Measurements from ENCODE around the gene NPBWR2.

Gene NPBWR2

DNA sequence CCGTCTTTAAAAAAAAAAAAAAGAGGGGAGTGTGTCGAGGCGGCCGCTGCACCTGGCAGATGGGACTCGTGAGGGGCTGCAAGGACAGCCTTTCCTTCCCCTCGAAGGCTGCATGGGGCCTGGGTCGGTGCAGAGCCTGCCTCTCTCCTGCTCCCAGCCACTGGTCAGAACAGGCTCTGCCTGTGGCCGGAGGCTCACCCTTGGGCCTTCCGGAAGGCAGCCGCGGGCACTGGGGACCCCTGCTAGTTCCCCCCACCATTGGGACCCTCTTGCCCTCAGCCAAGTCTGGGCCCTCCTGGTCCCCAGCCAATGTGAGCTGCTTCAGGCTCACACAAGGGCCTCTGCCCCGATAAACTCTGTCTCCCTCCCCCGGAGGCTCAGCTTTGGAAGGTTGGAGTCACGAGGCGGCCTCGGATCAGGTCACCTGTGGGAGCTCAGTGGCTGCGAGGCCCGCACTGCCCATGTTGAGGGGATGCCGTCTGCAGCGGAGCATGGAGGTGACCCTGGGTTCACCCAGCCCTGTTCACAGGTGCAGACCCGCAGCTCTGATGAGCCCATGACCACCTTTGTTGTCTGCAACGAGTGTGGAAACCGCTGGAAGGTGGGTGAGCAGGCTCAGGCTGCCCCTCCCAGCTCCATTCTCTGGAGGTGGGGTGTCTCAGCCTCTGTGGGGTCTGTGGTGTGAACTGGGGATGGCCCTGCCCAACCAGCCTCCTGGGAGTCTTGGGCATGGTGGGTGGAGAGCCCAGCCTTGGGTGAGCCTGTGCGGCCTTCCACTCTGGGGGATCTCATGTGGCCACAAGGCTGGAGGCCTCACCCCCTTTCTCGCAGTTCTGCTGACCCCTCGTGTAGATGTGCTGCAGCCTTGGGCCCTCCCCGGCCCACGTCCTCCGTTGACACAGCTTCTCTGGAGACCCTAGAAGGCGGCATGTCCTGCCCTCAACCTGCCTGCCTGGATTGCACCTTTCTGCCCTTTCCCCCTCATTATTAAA lies 35.7 kb downstream of the NPBWR2 start:
- DNase-seq (ENCODE audit: low spot score), result no peak

DNA sequence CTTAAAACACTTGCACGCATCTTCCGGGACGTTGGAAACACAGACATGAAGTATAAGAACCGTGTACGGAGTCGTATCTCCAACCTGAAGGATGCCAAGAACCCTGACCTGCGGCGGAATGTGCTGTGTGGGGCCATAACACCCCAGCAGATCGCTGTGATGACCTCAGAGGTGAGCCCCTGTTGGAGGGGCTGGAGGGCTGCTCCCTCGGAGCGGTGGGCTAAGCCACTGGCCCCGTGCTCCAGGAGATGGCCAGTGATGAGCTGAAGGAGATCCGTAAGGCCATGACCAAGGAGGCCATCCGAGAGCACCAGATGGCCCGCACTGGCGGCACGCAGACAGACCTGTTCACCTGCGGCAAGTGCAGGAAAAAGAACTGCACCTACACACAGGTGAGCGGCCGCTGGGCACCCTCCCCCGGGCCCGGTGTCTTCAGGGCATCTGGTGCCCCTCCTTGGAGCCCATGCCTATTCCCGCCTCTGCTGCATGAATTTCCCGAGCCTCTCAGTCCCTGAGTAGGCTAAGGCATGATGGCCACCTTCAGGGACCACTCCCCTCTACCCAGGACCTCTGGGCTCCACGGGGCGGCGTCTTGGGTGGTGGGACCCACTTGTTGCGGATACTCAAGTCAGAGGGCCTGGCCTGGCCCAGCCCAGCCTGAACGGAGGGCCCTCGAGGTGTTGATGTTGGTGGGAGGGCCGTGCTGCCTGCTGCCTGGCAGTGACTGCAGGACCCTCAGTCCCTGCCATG lies 36.9 kb downstream of the NPBWR2 start:
- no peak for DNase-seq (ENCODE audit: low spot score)

DNA sequence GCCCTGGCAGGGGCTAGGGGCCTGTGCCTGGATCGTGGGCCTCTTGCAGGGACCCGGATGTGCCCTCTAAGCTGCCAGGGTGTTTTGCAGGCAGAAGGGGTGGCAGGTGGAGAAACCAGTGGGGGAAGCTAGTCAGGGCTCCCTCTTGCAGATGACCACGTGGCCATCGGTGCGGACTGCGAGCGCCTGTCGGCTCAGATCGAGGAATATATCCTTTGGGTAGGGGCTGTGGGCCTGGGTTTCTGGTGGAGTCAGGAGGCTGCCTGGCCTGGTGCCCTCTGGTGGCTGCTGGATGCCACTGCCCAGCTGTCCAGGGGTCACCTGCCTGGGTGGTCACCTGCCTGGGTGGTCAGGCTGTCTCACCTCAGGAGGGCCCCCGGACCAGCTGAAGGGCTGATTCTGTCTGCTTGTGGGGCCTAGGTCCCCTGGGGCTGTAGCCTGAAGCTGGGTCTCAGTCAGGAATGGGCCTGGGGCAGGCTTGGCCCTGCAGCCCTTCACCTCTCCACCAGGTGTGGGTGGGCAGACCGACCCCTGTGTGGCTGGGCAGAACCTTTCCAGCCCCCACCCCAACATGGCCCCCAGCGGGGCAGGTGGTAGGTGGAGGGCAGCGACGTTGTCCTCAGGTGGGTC lies 37.6 kb downstream of the NPBWR2 start:
- DNase-seq (ENCODE audit: low spot score), result peak; percentile 72

DNA sequence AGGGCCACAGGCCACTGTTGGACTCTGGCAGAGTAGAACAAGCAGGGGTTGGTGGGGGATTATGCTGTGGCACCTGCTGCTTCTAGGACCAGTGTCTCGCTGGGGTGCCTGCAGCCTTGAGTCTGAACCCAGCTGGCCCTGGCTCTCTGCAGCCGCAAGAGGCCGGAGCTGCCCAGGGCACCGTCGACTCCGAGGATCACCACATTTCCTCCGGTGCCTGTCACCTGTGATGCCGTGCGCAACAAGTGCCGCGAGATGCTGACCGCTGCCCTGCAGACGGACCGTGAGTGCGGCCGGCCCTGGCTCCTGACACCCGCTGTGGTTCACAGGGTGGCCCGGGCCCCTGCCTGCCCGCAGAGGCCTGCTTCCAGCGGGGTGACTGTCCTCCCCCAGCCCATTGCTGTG lies 38.2 kb downstream of the NPBWR2 start:
- DNase-seq (ENCODE audit: low spot score), result no peak

DNA sequence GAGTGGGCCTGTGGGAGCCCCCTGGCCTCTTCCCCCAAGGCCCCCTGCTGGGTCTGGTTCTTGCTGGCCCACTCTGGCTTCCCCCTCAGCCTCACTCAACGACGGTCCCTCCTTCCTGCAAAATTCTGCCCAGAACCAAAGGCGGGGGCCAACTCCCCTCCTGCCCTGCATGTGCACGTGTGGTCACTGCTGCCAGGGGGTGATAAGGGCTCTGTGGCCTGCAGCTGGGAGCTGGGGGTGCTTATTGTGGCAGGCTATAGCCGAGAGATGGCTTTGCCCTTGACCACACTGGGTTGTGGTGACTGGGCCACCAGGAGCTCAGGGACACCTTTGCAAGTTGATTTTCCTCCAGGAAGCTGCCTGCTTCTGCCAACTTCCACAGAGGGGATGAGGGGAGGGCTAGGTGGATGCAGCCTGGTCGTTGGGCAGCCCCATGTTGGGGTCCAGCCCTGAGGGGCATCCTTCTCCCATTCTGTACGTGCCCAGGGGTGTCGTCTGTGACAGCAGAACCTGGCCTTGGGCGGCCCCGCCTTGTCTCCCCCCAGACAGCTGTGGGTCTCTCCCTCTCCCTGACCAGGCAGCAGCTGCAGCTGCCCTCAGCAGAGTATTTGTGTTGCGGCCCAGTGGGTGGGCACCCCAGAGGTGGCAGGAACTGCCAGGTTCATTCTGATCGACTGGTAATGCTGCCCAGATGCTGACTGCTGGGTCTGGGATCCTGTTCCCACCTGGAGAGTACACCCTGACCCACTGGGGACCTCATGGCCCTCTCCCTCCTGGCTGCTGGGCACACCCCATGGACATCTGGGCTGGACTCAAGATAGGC lies 38.8 kb downstream of the NPBWR2 start:
- no peak for DNase-seq (ENCODE audit: low spot score)

DNA sequence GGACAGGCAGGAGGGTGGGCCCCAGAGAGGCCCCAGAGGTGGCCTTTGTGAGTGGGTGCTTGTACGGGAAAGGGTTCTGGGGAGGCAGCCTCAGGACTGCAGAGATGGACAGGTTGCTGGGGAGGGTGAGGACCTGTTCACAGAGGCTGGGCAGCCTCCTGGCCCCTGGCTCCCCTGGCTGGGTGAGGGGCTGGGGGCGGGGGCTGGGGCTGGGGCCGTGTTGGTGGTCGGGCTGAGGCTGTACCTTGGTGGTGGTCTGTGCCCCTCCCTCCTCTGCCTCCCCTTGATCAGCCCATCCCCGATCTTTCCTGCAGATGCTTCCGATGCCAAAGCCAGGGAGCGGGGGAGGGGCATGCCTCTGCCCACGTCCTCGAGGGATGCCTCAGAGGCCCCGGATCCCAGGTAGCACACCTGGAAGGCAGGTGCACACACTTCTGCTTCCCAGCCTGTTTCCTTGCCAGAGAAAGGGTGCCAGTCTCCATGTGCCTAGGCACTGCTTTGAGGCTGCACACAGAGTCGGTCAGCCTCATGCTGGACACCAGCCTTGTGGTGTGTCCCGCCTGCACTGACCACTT lies 39.5 kb downstream of the NPBWR2 start:
- no peak for DNase-seq (ENCODE audit: low spot score)

DNA sequence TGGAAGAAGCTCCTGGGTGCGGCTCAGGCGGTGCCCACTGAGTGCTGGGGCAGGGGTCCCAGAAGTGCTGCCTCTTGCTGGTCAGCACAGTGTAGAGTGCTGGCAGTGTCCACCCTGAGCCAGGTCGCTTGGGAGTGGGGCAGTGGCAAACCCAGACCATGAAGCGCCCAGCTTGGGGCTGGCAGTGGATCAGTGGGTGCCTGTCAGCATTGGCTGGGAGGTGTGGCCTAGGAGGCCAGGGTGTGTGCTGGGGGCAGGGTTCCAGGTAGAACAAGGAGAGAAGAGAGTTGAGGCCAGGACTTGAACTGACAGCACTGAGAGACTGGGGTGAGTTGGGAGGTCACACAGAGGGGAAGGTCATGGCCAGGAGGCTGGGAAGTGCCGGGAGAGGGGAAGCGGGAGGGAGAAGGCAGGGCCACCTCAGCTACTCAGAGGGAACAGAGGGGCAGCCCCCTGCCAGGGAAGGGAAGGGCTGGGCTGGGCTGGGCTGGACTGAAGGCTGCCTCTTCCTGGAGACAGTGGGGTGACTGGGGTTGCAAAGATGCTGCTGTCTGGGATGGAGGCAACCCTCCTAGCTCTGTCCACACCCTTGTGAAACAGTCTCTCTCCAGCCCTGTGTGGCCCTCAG lies 40.2 kb downstream of the NPBWR2 start:
- no peak for DNase-seq (ENCODE audit: low spot score)

DNA sequence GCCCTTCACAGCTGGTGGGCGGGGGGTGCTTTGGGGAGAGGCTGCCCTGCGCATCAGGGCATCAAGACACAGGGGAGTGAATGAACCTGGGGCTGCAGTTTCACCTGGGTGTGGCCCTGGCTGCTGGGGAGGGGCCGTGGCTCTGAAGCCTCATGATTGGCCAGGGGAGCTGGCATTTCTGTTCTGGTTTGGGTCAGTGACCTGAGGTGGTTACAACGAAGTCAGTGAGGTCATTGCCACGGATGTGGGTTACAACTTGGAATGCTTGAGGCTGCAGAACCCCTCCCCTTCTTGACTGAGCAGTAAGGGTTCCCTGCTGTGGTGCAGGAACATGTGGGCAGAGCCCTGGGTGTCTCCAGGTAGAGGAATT lies 41.4 kb downstream of the NPBWR2 start:
- DNase-seq (ENCODE audit: low spot score), result no peak

DNA sequence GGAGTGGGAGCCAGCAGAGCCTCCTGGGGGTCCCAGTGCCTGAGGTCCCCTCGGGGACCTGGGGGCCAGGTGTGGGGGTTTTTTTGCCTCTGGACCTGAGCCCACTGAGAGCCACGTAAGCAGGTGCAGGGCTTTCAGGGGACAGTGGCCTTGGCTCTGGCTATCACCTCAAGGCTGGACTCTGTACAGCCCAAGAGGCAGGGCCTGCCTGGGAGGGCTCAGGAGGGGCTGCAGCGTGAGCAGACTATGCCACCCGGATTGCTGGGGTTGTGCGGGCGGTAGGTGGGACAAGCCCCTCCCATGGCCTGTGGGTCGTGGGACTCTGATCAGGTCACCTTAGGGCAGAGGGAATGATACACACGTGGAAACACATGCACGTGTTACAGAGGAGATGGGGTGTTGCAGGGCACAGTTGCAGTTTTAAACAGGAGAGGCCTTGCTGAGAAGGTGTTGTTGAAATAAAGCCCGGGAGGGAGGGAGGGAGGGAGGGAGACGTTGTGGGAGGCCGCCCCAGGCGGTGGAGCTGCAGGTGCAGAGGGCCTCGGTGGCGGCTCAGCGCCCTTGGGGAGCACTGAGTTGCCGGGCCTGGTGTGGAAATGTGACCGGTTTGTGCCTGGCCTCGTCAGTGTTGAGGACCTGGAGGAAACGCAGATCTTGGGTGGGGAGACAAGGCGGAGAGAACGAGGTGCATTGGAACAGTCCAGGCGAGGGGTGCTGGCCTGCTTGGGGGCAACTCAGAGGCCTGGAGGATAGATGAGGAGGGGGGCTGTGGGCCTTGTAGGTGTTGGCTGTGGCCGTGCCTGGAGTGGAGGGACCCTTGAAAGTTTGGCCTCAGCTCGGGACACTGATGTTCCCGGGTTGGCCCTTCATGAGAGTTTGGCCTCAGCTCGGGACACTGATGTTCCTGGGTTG lies 42.0 kb downstream of the NPBWR2 start:
- no peak for DNase-seq (ENCODE audit: low spot score)

DNA sequence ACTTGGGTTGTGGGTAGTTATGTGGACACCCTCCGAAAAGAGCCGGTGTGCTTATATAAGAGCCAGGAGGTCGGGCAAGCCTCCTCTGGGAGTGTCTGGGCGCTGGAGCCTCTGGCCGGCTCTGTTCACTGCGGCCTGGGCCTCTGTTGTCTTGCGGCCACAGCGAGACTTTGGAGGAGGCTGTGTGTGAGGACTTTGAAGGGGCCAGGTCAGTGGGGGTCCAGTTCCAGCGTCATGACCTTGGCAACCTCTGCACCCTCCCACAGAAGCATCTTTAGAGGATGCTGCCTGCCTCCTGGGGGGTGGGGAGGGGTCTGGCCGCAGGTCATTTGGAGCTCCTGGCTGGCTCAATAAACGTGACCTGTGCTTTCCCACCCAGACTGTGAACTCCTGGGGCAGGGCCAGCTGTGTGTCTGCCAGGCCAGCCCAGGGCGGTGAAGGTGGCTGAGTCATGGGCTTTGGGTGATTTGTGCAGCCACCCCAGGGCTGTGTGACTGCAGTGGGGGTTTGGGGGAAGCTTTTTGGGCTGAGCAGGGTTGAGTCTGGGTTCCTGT lies 43.1 kb downstream of the NPBWR2 start:
- DNase-seq (ENCODE audit: low spot score), result no peak

DNA sequence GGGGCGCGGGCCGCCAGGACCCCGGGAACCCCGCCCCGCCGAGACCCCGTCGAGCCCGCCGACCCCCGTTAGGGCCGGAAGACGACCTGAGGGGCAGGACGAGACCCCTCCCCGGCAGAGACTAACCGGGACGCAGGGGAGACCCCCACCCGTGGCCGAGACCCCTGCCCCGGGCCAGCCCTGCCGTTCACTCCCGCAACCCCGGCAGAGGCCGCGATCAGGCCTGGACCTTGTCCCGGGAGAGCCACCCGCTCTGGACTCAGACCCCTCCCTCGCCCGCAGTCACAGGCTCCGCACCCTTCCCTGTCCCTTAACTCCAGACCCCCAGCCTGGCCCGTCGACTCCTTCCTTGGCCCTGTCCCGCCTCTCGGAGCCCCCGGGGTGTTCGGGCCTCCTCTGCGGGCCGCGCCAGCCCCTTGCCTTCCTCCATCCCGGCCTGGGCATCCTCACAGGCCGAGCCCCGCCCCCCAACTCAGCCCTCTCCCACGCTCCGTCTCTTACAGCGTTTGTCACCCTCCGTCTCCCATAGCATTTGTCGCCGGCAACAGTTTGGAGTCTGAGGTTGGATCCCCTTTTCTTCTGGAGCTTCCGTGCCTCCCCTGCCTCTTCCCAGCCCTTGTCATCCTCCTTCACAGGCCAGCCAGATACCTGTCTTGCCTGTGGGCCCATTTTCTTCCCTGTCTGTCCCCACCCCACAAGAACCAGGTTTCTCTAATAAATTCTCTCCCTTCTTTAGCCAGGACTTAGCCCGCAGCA lies 43.8 kb downstream of the NPBWR2 start:
- no peak for DNase-seq (ENCODE audit: low spot score)

DNA sequence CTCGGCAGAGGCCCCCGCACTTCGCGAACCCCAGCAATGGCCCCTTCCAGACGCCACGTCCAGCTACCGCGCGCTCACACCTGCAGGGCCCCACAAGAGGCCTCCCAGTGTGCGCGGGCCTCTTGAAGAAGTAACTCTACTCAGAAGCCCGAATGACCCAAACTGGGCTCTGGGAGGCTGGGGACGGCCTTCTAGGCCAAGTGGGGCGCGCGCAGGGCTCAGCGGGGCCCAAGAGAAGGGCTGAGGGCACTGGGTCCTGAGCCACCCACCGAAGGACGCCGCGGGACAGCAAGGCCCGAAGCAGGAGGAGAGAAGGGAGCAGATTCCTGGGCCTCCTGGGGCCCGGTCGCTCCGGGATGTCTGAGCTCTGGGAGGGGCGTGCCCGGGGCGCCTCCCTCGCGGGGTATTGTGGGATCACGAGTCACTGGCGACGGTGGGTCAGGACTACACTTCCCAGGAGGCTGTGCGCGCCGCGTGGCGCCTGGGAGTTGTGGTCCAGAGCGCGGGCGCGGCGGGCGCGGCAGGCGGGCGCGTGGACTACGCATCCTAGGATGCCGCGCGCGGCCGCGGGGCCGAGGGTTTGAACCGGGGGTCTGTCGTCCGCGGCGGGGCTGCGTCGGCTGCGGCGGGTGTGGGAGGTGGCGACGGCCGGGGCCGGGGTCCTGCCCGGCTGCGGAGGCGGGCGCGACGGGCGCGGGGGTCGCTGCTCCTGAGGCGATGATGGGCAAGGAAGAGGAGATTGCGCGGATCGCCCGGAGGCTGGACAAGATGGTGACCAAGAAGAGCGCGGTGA lies 44.6 kb downstream of the NPBWR2 start, which contains the start of gene TCEA2:
Gene TCEA2, plus strand, starts transcription at position 603 of the 793 bp plus-strand sequence. Its CDS starts 115 bp downstream, at position 718.
- peak; percentile 99 for DNase-seq (ENCODE audit: low spot score)

DNA sequence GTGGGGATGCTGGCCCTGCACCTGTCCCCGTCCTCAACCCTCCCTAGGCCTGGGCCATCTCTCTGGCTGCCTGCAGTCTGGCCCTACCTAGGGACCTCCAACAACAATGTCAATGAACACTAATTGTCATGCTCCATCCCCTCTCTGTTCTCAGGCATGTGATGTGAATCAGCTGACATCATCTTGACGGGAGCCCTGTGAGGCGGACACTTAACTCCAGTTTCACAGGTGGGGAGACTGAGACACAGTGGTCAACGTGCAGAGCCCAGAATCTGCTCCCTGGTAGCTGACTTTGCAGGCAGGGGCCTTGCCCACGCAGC lies 45.1 kb downstream of the NPBWR2 start:
- no peak for DNase-seq (ENCODE audit: low spot score)

DNA sequence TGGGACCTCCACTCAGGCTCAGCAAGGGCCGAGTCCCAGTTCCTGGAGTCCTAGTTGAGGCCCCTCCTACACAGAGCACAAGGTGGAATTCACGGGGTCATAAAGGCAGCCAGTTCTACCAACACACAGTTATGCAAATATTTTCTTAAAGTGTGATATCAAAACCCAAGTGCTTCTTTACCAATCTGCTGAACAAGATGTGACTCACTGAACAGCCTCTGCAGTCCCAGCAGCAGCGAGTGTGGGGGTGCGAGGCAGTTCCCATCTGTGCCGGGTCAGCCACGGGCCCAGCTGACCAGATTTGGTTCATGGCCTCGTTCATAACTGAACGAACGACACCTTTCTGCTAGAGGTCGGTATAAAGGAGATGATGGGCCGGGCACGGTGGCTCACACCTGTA lies 48.8 kb downstream of the NPBWR2 start:
- no peak for DNase-seq (ENCODE audit: low spot score)

DNA sequence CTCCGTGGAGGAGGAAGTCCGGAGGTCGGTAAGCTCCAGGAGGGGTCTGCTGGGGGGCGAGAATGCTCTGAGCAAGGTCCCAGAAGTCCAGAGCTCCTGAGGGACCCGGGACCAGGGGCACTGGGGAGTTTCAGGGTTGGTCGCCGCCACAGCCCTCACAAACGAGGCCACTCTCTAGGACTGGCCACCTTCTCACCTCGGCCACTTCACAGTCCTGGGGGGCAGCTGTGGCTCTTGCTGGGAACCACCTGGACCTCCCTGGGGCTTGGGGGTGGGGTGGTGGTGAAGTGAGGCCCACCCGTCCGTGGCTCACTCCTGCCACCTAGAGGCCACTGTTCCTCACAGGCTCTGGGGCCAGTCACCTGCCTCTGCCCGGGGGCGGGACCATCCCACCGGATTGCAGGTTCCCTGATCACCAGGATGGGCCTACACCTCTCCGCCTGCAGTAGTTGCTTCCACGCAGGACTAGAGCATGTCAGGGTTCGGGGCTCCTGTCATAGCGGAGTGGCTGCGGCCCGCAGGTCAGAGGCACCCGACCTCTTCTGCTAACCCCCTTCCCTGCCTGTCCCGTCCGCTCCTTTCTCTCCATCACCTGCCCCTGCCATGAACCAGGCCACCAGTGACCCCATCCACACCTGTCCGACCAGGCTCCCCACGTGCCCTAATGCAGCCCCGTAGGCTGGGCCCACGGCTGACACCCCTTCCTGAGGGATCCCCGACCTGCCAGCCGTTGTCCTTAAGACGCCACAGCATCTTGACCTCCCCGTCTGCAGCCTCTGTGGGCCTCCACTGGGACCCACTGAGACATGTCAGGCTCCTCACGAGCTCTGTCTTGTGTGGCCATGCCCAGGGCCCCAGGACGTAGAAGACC lies 49.5 kb downstream of the NPBWR2 start:
- peak; percentile 90 for DNase-seq (ENCODE audit: low spot score)

DNA sequence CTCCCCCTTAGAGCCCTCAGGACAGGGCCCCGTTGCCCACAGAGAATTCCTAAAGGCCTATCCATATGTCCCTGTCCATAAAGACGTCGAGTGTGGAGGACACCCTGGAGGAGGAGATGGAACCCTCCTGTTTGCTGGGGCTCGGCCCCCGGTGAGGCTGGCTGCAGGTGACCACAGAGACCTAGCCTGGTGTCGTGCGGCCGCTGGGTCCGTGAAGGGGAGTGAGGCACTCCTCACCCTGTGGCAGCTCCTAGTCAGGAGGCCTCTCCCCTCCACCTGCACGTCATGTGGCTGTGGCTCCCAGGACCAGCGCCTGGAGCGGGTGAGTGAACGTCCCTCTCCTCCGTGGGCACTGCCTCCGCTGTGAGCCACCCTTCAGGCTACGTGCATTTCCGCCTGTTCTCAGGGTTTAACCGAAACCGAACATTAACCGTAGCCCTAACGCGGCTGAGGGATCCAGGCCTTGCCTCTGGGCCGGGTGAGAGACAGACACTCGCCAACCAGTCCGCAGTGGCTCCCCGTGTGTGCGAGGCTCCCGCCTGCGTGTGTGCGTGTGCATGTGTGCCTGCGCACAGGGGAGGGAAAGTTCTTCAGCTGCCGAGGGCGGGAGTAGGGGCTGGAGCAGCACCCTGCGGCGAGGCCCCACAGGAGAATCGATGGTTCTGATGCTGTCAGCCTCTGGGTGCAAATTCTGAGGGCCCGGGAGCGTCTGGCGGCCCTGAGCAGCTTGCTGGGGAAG lies 50.3 kb downstream of the NPBWR2 start:
- no peak for DNase-seq (ENCODE audit: low spot score)

DNA sequence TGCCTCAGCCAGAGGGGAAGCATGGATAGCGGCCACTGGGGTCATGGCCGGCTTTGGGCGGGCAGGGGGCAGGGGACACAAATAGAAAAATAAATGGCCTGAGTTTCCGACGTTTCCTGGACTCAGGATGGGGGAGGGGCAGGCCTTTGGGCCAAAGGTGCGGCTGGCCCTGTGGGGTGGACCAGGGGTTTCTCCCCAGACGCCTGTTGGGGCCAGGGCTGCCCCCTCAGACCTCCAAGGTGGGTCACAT lies 50.8 kb downstream of the NPBWR2 start:
- DNase-seq (ENCODE audit: low spot score), result no peak

All from D341Med (cell line).